Neural crest cell (in vitro differentiated cells): Measurements from ENCODE around the gene ANKRD55. TPM values are rescaled to one million over a fixed set of nuclear protein-coding genes. Genes with fewer than 3 reads are reported as not detected.

Source experiments
- DNase-seq: peaks from one replicate; pipeline ENCODE4 v3.0.0; 2021; ENCODE audit warnings: low read depth, mixed read lengths, low spot score
- H3K27ac Mint-ChIP-seq: one replicate; pipeline ENCODE4 v1.8.0; 2021; ENCODE audit warnings: mild to moderate bottlenecking, mixed read lengths; ENCODE audit not compliant: unreplicated experiment
- H3K27me3 Mint-ChIP-seq: 2 replicates; pipeline ENCODE4 v1.8.0; 2021; ENCODE audit warnings: low read depth, mild to moderate bottlenecking, mixed read lengths
- H3K36me3 Mint-ChIP-seq: 2 replicates; pipeline ENCODE4 v1.8.0; 2021; ENCODE audit warnings: low read depth, mild to moderate bottlenecking, mixed read lengths
- H3K4me1 Mint-ChIP-seq: 2 replicates; pipeline ENCODE4 v1.8.0; 2021; ENCODE audit warnings: mixed read lengths
- H3K4me3 Mint-ChIP-seq: one replicate; pipeline ENCODE4 v1.8.0; 2021; ENCODE audit warnings: mild to moderate bottlenecking, mixed read lengths
- H3K9me3 Mint-ChIP-seq: 2 replicates; pipeline ENCODE4 v1.8.0; 2021; ENCODE audit warnings: mixed read lengths
- CTCF ChIP-seq: fragments of 200-600 bp; sonication (generic); conservative IDR thresholded peaks from 2 replicates; pipeline ENCODE4 v1.5.0; 2021; ENCODE audit warnings: antibody characterized with exemption, mild to moderate bottlenecking
- total RNA-seq: library from RNA; stranded (reverse); gene quantifications from 2 replicates; pipeline ENCODE4 v1.2.1, GENCODE V29; 2021

The ANKRD55 gene
- total RNA-seq, 1 donor from 2014 or later = 0.16 TPM

GRCh38 chr5:56190497-56190896 is 42.6 kb downstream of the ANKRD55 start:
- H3K27ac Mint-ChIP-seq = no peak overlapping the region
- H3K36me3 Mint-ChIP-seq = no peaks in the 10 kb centered on the region
- H3K4me1 Mint-ChIP-seq = no peaks in the 10 kb centered on the region
- no peak overlapping the region for H3K4me3 Mint-ChIP-seq
- no peaks in the 10 kb centered on the region for H3K9me3 Mint-ChIP-seq
- TF ChIP-seq CTCF = no peak
- H3K27me3 Mint-ChIP-seq = no peaks in the 10 kb centered on the region
- no peak for DNase-seq

GRCh38 chr5:56185768-56186311 is 47.3 kb downstream of the ANKRD55 start:
- Mint-ChIP-seq H3K27me3 (no peaks in the 10 kb centered on the region), H3K9me3 (no peaks in the 10 kb centered on the region), H3K27ac (no peak overlapping the region), H3K4me1 (no peaks in the 10 kb centered on the region), H3K36me3 (no peaks in the 10 kb centered on the region), H3K4me3 (no peak overlapping the region)
- no peak for TF ChIP-seq CTCF
- no peak for DNase-seq

GRCh38 chr5:56183506-56183905 is 49.6 kb downstream of the ANKRD55 start:
- Mint-ChIP-seq H3K36me3 (no peaks in the 10 kb centered on the region), H3K4me1 (no peaks in the 10 kb centered on the region), H3K9me3 (no peaks in the 10 kb centered on the region), H3K27ac (no peak overlapping the region), H3K4me3 (no peak overlapping the region), H3K27me3 (no peaks in the 10 kb centered on the region)
- no peak for DNase-seq
- TF ChIP-seq CTCF = no peak

GRCh38 chr5:56179442-56179841 is 53.7 kb downstream of the ANKRD55 start:
- no peaks in the 10 kb centered on the region for H3K4me1 Mint-ChIP-seq
- H3K4me3 Mint-ChIP-seq = no peak overlapping the region
- no peaks in the 10 kb centered on the region for H3K27me3 Mint-ChIP-seq
- DNase-seq = no peak
- no peaks in the 10 kb centered on the region for H3K9me3 Mint-ChIP-seq
- no peak overlapping the region for H3K27ac Mint-ChIP-seq
- no peak for TF ChIP-seq CTCF
- H3K36me3 Mint-ChIP-seq = no peaks in the 10 kb centered on the region

- Mint-ChIP-seq H3K4me1 (no peaks in the 10 kb centered on the region), H3K9me3 (no peaks in the 10 kb centered on the region), H3K36me3 (no peaks in the 10 kb centered on the region), H3K4me3 (no peak overlapping the region), H3K27me3 (no peaks in the 10 kb centered on the region), H3K27ac (no peak overlapping the region)
- TF ChIP-seq CTCF = no peak
- DNase-seq = no peak
These were observed 54.3 kb downstream of the ANKRD55 start for GRCh38 chr5:56178823-56179222.
